Keratinocyte (primary cell): ENCODE data around the gene TIAM1. TPM values are rescaled to one million over a fixed set of nuclear protein-coding genes. Genes with fewer than 3 reads are reported as not detected.

ENCODE experiments used
- DNase-seq: peaks from one replicate; pipeline ENCODE4 v3.0.0-alpha.2; 2011; ENCODE audit warnings: low read depth, missing footprints, low spot score
- FAIRE-seq: peaks from 2 replicates; lab custom pipeline; 2011; peaks lifted over from hg19 to GRCh38; lab: Jason Lieb, UNC
- H2AFZ ChIP-seq: 2 replicates; pipeline ENCODE4 v1.6.0; 2012; ENCODE audit warnings: low read length, control low read depth, inconsistent platforms; ENCODE audit not compliant: control insufficient read depth
- H3K27ac ChIP-seq: 2 replicates; pipeline ENCODE4 v1.5.1; 2011; ENCODE audit warnings: low read length; ENCODE audit not compliant: control insufficient read depth, insufficient read depth
- H3K27me3 ChIP-seq: 3 replicates; pipeline ENCODE4 v1.6.0; 2011; ENCODE audit warnings: low read length; ENCODE audit not compliant: control insufficient read depth, insufficient read depth; ENCODE audit errors: extremely low read depth
- H3K36me3 ChIP-seq, 2 experiments: 2 replicates in 1 of 2; 3 replicates in 1 of 2; pipeline ENCODE4 v1.5.1; 2011; ENCODE audit warnings: low read length in 2 of 2, mild to moderate bottlenecking in 1 of 2; ENCODE audit not compliant: control insufficient read depth in 2 of 2, insufficient read depth in 2 of 2; ENCODE audit errors: extremely low read depth in 1 of 2
- H3K4me1 ChIP-seq: 3 replicates; pipeline ENCODE4 v1.5.1; 2011; ENCODE audit warnings: low read length; ENCODE audit not compliant: control insufficient read depth, insufficient read depth; ENCODE audit errors: extremely low read depth
- H3K4me2 ChIP-seq: 3 replicates; pipeline ENCODE4 v1.6.0; 2011; ENCODE audit warnings: low read depth, low read length; ENCODE audit not compliant: control insufficient read depth, insufficient read depth; ENCODE audit errors: extremely low read depth
- H3K4me3 ChIP-seq, 3 experiments: fragments of 200-600 bp in 1 of 3; sonication (generic) in 1 of 3; 2 replicates in 2 of 3; 3 replicates in 1 of 3; pipeline ENCODE4 v1.5.1; 2011 to 2016; ENCODE audit warnings: low read length in 3 of 3, mild to moderate bottlenecking in 3 of 3, control low read depth in 2 of 3, inconsistent platforms in 1 of 3, low read depth in 1 of 3, mixed read lengths in 1 of 3, mixed run types in 1 of 3, moderate library complexity in 1 of 3; ENCODE audit not compliant: control insufficient read depth in 2 of 3, insufficient read depth in 2 of 3; ENCODE audit errors: extremely low read depth in 1 of 3
- H3K79me2 ChIP-seq: 2 replicates; pipeline ENCODE4 v1.6.0; 2012; ENCODE audit warnings: low read length; ENCODE audit not compliant: control insufficient read depth, insufficient read depth
- H3K9ac ChIP-seq: 3 replicates; pipeline ENCODE4 v1.6.0; 2011; ENCODE audit warnings: low read length; ENCODE audit not compliant: control insufficient read depth, insufficient read depth; ENCODE audit errors: extremely low read depth
- H3K9me1 ChIP-seq: 3 replicates; pipeline ENCODE4 v1.6.0; 2011; ENCODE audit warnings: low read length; ENCODE audit not compliant: control insufficient read depth, insufficient read depth; ENCODE audit errors: extremely low read depth
- H3K9me3 ChIP-seq: 2 replicates; pipeline ENCODE4 v1.5.1; 2012; ENCODE audit warnings: low read depth, low read length; ENCODE audit not compliant: control insufficient read depth
- H4K20me1 ChIP-seq: 3 replicates; pipeline ENCODE4 v1.6.0; 2011; ENCODE audit warnings: low read length; ENCODE audit not compliant: control insufficient read depth, insufficient read depth; ENCODE audit errors: extremely low read depth
- EZH2 ChIP-seq: IDR thresholded peaks from one replicate; pipeline ENCODE4 v1.6.1; 2012; ENCODE audit warnings: inconsistent platforms, mild to moderate bottlenecking, low read length, moderate library complexity
- dilution Hi-C: fragments of 300-500 bp; cut with MboI; formaldehyde crosslinking; loops from one replicate; pipeline ENCODE4 v1.7.0; 2020; ENCODE audit warnings: low sequenced_read_pairs; ENCODE audit not compliant: extremely low pct_ligation_motif_present
- polyA plus RNA-seq, 5 experiments: library from polyadenylated mRNA; depleted of rRNA in 3 of 5; stranded (reverse) in 3 of 5; stranded (forward) in 1 of 5; unstranded in 1 of 5; fragments of >200 nt; gene quantifications; 1 replicate in 1 of 5; 2 replicates in 3 of 5; 3 replicates in 1 of 5; pipeline versions ENCODE4 v1.2.1 to v1.2.3, GENCODE V29; 2011 to 2012; ENCODE audit warnings: missing spikeins in 2 of 5, low read depth in 1 of 5, low replicate concordance in 1 of 5
- TF ChIP-seq, protein P1 (sequence below), 3 experiments: IDR thresholded peaks in 1 of 3; conservative IDR thresholded peaks in 1 of 3; optimal IDR thresholded peaks in 1 of 3; 2 replicates in 2 of 3; 3 replicates in 1 of 3; pipeline versions ENCODE3 to v1.5.1; 2011; ENCODE audit warnings: low read length in 3 of 3, mild to moderate bottlenecking in 3 of 3, moderate library complexity in 2 of 3, control low read depth in 1 of 3, inconsistent platforms in 1 of 3; ENCODE audit not compliant: insufficient read depth in 2 of 3; ENCODE audit errors: extremely low read depth in 1 of 3

TIAM1 gene
- polyA plus RNA-seq, 1 donor (not counting 4 experiments of a cell fraction or from before 2014, with no cell fraction given) = 8.3 TPM

DNA sequence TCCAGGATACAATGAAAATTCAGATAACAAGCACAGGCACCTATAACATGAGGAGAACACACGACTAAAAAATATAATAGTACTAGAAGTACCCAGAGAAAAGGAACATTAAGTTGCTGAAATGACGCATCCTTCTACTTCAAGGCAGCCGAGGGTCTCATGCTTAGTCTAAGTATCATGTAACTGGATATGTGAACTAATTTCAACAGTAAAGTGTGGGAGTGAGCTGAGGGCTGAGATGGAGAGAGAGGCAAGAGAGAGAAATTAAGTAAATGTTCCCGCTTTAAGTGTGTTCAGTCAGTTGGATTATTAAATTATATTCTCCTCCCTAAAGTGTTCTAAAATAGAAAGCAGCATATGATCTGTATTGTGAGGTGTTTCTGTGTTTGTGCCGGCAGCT, 153.5 kb downstream of the TIAM1 start:
- H3K4me2 ChIP-seq = no peak overlapping the region
- dilution Hi-C loops = no loop called here
- H3K36me3 ChIP-seq = peaks cover 0 to 6% of the 10 kb centered on the region in 2 experiments
- FAIRE-seq = no peak
- H4K20me1 ChIP-seq = no peaks in the 10 kb centered on the region
- no peak overlapping the region for H2AFZ ChIP-seq
- no peak overlapping the region for H3K9ac ChIP-seq
- no peak overlapping the region for H3K27ac ChIP-seq
- H3K4me3 ChIP-seq = no peak overlapping the region
- H3K4me1 ChIP-seq = no peaks in the 10 kb centered on the region
- H3K27me3 ChIP-seq = no peaks in the 10 kb centered on the region
- no peak for DNase-seq
- H3K9me3 ChIP-seq = no peaks in the 10 kb centered on the region
- H3K9me1 ChIP-seq = no peaks in the 10 kb centered on the region
- TF ChIP-seq, protein P1, sequence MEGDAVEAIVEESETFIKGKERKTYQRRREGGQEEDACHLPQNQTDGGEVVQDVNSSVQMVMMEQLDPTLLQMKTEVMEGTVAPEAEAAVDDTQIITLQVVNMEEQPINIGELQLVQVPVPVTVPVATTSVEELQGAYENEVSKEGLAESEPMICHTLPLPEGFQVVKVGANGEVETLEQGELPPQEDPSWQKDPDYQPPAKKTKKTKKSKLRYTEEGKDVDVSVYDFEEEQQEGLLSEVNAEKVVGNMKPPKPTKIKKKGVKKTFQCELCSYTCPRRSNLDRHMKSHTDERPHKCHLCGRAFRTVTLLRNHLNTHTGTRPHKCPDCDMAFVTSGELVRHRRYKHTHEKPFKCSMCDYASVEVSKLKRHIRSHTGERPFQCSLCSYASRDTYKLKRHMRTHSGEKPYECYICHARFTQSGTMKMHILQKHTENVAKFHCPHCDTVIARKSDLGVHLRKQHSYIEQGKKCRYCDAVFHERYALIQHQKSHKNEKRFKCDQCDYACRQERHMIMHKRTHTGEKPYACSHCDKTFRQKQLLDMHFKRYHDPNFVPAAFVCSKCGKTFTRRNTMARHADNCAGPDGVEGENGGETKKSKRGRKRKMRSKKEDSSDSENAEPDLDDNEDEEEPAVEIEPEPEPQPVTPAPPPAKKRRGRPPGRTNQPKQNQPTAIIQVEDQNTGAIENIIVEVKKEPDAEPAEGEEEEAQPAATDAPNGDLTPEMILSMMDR (optimal IDR thresholded peaks at IDR 0.05 in 1 of 3, IDR thresholded peaks at IDR 0.05 in 1 of 3, conservative IDR thresholded peaks at IDR 0.05 in 1 of 3; ENCODE audit: extremely low read depth in 1 of 3, insufficient read depth in 2 of 3, low read length in 3 of 3) = no peak
- TF ChIP-seq EZH2 = no peak
- no peaks in the 10 kb centered on the region for H3K79me2 ChIP-seq

DNA sequence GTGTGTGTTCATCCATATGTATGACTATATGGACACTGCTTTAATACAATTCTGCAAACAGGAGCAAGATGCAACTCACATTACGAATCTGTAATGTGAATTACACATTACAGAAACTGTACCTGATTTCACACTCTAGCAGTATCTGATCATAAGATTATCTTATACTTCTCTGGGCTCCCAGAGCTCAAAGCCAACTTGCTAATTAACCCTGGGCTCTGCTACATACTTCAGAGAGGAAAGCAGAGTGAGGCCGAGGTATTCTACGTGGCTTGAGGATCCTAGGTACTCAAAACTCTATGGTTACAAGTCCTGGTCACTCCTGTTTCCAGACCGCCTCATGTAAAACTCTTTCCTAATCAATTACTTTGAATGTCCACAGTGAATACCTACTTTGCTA, 156.6 kb downstream of the TIAM1 start:
- TF ChIP-seq, protein P1 (optimal IDR thresholded peaks at IDR 0.05 in 1 of 3, IDR thresholded peaks at IDR 0.05 in 1 of 3, conservative IDR thresholded peaks at IDR 0.05 in 1 of 3; ENCODE audit: extremely low read depth in 1 of 3, insufficient read depth in 2 of 3, low read length in 3 of 3) = no peak
- Histone ChIP-seq H3K4me3 (no peak overlapping the region), H3K27ac (no peak overlapping the region), H3K36me3 (peaks cover 0 to 2% of the 10 kb centered on the region in 2 experiments), H2AFZ (no peak overlapping the region), H3K4me1 (no peaks in the 10 kb centered on the region), H3K9me3 (no peaks in the 10 kb centered on the region), H3K9ac (no peak overlapping the region), H4K20me1 (no peaks in the 10 kb centered on the region), H3K9me1 (no peaks in the 10 kb centered on the region), H3K4me2 (no peak overlapping the region), H3K79me2 (no peaks in the 10 kb centered on the region), H3K27me3 (no peaks in the 10 kb centered on the region)
- dilution Hi-C loops = no loop called here
- no peak for FAIRE-seq
- DNase-seq = no peak
